Bone marrow (tissue), 2 donors: ENCODE measurements around the gene SLC35G6.
"Not testable (repeated sequence)": the region's sequence is repeated elsewhere in the genome, so short reads cannot be mapped to it uniquely, and the experiment has no call there.

Experiments
- DNase-seq, 2 donors: peaks; one replicate each; lab custom pipeline; 2025; lab: John Stamatoyannopoulos, UW

Gene SLC35G6

GRCh38 chr17:7478276-7479212 lies 2.7 kb upstream of the SLC35G6 start:
- no peak for DNase-seq

GRCh38 chr17:7479213-7480088 lies 1.8 kb upstream of the SLC35G6 start, which contains the start of gene ZBTB4:
ZBTB4 (minus strand) TSS chr17:7479631; CDS start chr17:7466801, 12,830 bp downstream.
- DNase-seq = peak in 1 of 2 donors; percentile 24

GRCh38 chr17:7480089-7480384 lies 1.2 kb upstream of the SLC35G6 start:
- no peak for DNase-seq

GRCh38 chr17:7481842-7482741 lies 846 bp downstream of the SLC35G6 start:
- DNase-seq = not testable (repeated sequence)

GRCh38 chr17:7482742-7483088 lies 1.5 kb downstream of the SLC35G6 start:
- DNase-seq = not testable (repeated sequence)

GRCh38 chr17:7483255-7484066 lies 2.2 kb downstream of the SLC35G6 start:
- peak; percentile 75 to 94 for DNase-seq

GRCh38 chr17:7484067-7484918 lies 3.0 kb downstream of the SLC35G6 start, which contains the start of gene POLR2A:
POLR2A (plus strand) TSS chr17:7484366.
- DNase-seq = peak; percentile 94 to 95

GRCh38 chr17:7484919-7485377 lies 3.7 kb downstream of the SLC35G6 start:
- DNase-seq = no peak

- DNase-seq = no peak
These were observed 4.9 kb downstream of the SLC35G6 start for GRCh38 chr17:7486181-7486580.

- no peak for DNase-seq
These were observed 8.9 kb downstream of the SLC35G6 start for GRCh38 chr17:7490144-7490543.

- no peak for DNase-seq
These were observed 10.3 kb downstream of the SLC35G6 start for GRCh38 chr17:7491583-7491982.

GRCh38 chr17:7493941-7494340 lies 12.7 kb downstream of the SLC35G6 start:
- DNase-seq = no peak

- no peak for DNase-seq
These were observed 14.7 kb downstream of the SLC35G6 start for GRCh38 chr17:7495906-7496434.

GRCh38 chr17:7496470-7497183 lies 15.4 kb downstream of the SLC35G6 start:
- DNase-seq = no peak

GRCh38 chr17:7497228-7497627 lies 16.0 kb downstream of the SLC35G6 start:
- DNase-seq = no peak

GRCh38 chr17:7497636-7498035 lies 16.4 kb downstream of the SLC35G6 start:
- DNase-seq = no peak

GRCh38 chr17:7499161-7499560 lies 17.9 kb downstream of the SLC35G6 start:
- DNase-seq = no peak

GRCh38 chr17:7501729-7502128 lies 20.5 kb downstream of the SLC35G6 start:
- no peak for DNase-seq
